ENCODE measurements around the gene TANGO6.

Gene TANGO6

DNA sequence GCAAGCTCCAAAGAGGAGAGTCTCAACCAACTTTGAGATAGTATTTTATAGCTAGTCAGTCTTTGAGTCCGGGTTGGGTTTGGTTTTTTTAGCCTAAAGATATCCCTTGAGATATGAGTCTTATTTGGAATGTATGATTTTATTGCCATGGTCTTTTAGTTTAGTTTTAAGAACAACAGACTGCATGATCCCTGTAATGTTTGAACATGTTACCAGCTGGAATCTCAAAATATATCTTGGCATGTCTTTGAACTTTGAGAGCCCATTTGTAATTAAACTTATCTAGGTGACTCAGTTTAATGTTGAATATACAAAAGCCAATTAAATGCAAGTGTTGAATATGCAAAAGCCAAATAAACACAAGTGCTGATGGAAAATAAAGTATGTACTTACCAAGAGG, 100.6 kb downstream of the TANGO6 start:
- no peak overlapping the region for H3K27ac Mint-ChIP-seq
- H3K27me3 Mint-ChIP-seq (ENCODE audit: low read depth): no peaks in the 10 kb centered on the region
- H3K4me1 Mint-ChIP-seq (ENCODE audit: low read depth): no peaks in the 10 kb centered on the region
- H3K36me3 Mint-ChIP-seq (ENCODE audit: low read depth): peaks cover 29% of the 10 kb centered on the region
- no peak for DNase-seq (ENCODE audit: low spot score)
- no peak overlapping the region for H3K4me3 Mint-ChIP-seq
- H3K9me3 Mint-ChIP-seq: peaks cover 10% of the 10 kb centered on the region

DNA sequence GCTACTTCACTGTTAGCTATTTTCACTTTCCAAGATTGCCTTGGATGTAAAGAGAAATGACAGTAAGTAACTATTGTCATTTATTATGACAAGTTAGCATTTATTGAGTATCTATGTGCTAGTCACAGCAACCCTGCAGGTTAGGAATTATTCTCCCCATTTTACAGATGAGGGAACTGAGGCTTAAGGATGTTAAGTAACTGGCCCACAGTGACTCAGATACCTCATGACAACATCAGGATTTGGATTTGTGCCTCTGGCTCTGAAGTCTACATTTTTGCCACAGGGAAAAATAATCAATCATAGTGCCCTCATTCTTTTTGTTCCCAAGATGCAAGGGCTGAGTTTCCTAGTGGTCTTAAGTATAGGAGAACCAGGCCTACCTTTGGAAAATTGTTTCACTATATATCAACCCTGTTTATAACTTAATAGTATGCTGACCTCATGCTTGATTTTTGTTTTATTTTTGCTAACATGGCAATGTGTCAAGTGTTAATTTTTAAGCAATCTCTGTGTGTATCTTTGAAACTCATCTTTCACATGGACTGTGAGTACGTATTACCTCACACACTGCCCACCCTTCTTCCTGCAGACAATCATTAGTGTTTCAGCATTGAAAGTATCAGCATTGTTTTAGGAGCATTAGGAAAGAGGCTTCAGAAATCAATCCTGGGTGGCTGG, 105.0 kb downstream of the TANGO6 start:
- DNase-seq (ENCODE audit: low spot score): no peak

DNA sequence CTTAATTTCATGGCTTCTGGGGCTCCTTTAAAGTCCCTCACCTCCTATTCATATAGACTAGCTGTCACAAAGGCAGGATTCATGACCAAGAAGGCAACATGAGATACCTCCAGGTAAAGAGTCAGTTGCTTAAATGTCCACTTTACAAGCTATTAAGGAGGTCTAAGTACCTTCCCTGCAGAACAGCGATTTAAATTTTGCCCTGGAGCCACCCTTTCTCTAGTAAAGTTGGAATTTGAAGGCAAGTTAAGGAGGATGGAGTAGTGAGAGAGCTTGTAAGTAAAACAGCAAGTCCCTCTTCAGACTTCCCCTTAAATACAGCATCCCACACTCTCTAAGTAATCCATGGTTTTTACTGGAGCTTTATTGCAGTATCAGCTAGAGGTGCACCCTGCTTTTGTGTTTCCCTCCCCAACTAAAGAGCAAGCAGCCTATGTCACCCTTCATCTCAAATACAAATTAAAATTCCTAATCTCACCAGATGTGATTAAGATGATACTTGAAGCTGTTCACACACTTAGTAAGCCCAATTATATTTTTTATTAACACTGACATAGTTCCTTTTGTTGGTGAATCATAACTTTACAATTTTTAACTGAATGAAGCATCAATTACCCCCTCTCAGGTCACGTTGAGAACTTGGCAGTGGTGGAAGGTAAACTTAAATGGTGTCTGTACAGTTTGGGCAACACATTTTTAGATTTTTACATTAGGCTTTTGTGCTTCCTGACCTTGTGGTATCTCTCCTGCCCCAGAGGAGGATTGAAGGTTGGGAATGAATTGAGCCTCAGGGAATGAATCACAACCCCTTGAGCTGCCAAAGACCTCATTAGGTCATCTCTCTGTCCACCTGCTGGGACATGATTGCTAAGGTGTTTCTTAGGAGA, 108.9 kb downstream of the TANGO6 start:
- Mint-ChIP-seq H3K36me3 (ENCODE audit: low read depth) (no peaks in the 10 kb centered on the region), H3K4me3 (no peak overlapping the region), H3K27me3 (ENCODE audit: low read depth) (no peaks in the 10 kb centered on the region), H3K27ac (no peak overlapping the region), H3K4me1 (ENCODE audit: low read depth) (no peaks in the 10 kb centered on the region), H3K9me3 (no peaks in the 10 kb centered on the region)
- DNase-seq (ENCODE audit: low spot score): no peak

More for the DNA sequence above, 105.0 kb downstream of the TANGO6 start:
- no peaks in the 10 kb centered on the region for H3K4me1 Mint-ChIP-seq (ENCODE audit: low read depth)
- H3K9me3 Mint-ChIP-seq: peaks cover 10% of the 10 kb centered on the region
- H3K27me3 Mint-ChIP-seq (ENCODE audit: low read depth): no peaks in the 10 kb centered on the region
- no peak overlapping the region for H3K27ac Mint-ChIP-seq
- peaks cover 26% of the 10 kb centered on the region for H3K36me3 Mint-ChIP-seq (ENCODE audit: low read depth)
- no peak overlapping the region for H3K4me3 Mint-ChIP-seq

DNA sequence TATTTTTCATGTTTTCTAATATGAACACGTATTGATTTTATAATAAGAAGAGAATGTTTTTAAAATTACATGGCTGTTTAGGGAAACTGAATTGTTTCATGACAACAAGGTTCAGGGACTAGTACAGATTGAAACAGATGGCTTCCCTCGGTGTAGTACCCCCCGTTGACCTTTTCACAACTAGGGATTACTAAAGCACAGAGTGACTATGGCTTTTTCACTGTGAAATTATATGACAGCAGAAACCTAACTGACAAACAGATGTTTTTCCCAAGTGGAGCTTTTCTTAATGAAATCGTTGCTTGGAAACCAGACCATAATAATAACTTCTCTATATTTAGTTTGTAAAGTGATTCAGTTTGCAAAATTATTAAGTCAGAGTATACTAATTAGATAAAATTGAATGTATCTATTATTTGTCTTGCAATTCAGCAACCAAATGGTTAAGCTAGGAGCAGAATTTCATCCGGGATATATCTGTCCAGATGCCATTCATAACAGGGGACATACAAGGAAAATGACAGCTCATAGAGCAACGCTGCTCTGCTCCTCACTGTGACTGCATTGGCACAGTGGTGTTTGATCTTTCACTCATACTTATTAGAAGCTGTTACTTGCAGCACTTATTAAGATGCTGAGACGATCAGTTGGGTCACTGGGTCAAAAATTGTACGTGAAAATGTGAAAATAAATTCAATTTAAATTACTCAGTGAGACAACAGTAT, 111.7 kb downstream of the TANGO6 start:
- H3K4me3 Mint-ChIP-seq: no peak overlapping the region
- H3K9me3 Mint-ChIP-seq: no peaks in the 10 kb centered on the region
- H3K36me3 Mint-ChIP-seq (ENCODE audit: low read depth): no peaks in the 10 kb centered on the region
- no peaks in the 10 kb centered on the region for H3K27me3 Mint-ChIP-seq (ENCODE audit: low read depth)
- no peak overlapping the region for H3K27ac Mint-ChIP-seq
- no peaks in the 10 kb centered on the region for H3K4me1 Mint-ChIP-seq (ENCODE audit: low read depth)
- DNase-seq (ENCODE audit: low spot score): no peak

DNA sequence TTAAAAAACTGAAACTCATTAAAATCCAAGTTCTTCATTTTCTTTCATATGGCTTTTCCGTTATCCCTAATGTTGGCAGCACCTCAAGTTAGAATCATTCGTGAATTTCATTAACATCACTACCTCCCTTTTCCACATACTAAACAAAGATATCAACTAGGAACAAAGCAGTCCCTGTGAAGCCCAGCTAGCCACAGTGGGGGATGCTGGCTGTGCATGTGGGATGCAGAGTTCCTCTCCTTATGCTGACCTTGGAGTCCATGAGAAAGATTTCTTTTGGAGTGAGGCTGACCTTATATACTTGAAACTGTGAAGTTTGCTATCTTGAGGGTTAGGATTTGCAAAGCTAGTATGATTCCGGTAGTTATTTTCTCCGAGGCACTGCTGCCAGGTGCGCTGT, 117.6 kb downstream of the TANGO6 start:
- no peaks in the 10 kb centered on the region for H3K4me1 Mint-ChIP-seq (ENCODE audit: low read depth)
- H3K9me3 Mint-ChIP-seq: no peaks in the 10 kb centered on the region
- H3K27me3 Mint-ChIP-seq (ENCODE audit: low read depth): no peaks in the 10 kb centered on the region
- H3K36me3 Mint-ChIP-seq (ENCODE audit: low read depth): peaks cover 3% of the 10 kb centered on the region
- H3K27ac Mint-ChIP-seq: no peak overlapping the region
- no peak for DNase-seq (ENCODE audit: low spot score)
- no peak overlapping the region for H3K4me3 Mint-ChIP-seq

DNA sequence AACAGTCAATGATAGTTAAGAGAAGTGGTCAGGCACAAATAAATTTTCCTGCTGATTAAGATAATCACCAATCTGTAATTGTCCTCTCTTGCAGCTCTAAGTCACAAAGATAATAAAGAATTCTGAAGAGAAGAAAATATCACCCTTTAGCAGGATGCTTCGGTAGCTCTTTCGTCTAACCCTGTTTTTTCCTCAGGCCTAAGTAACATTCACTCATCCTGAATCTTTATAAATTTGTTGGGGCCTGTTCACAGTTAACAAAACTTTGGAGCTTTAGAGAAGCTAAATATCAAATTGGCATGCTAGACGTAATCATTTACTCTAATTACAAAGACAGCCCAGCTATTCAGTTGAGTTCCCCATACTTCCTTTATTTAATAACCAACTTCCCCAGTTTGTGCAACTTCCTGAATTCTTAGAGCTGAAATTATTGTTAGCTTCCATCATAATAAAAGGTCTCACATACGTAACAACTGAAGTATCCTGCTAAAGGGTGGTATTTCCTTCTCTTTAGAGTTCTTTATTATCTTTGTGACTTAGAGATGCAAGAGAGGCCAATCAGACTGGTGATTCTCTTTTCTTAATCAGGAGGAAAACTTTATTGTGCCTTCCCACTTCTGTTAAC, 118.6 kb downstream of the TANGO6 start:
- H3K9me3 Mint-ChIP-seq: no peaks in the 10 kb centered on the region
- no peaks in the 10 kb centered on the region for H3K4me1 Mint-ChIP-seq (ENCODE audit: low read depth)
- H3K36me3 Mint-ChIP-seq (ENCODE audit: low read depth): peaks cover 3% of the 10 kb centered on the region
- no peak overlapping the region for H3K4me3 Mint-ChIP-seq
- no peaks in the 10 kb centered on the region for H3K27me3 Mint-ChIP-seq (ENCODE audit: low read depth)
- no peak for DNase-seq (ENCODE audit: low spot score)
- no peak overlapping the region for H3K27ac Mint-ChIP-seq

DNA sequence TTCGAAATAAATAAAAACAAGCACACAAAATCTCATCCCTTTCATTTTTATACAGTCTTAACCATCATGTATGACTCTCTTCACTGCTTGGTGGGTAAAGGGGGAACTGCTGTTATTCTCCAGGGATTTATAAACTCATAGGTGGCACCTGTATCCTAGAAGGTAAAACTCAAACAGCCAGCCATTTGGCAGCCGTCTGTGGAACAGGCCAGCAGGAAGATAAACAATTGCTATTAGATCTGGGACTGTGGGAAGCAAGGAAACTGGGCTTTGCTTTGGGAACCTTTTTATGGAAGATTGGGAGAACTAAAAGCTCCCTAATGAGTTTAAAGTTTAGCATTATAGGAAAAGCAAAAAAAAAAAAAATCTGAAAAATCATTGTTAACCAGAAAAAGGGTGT, 126.0 kb downstream of the TANGO6 start:
- Mint-ChIP-seq H3K4me1 (ENCODE audit: low read depth) (peaks cover 2% of the 10 kb centered on the region), H3K4me3 (no peak overlapping the region), H3K27ac (no peak overlapping the region), H3K9me3 (no peaks in the 10 kb centered on the region), H3K36me3 (ENCODE audit: low read depth) (peaks cover 5% of the 10 kb centered on the region), H3K27me3 (ENCODE audit: low read depth) (no peaks in the 10 kb centered on the region)
- no peak for DNase-seq (ENCODE audit: low spot score)

DNA sequence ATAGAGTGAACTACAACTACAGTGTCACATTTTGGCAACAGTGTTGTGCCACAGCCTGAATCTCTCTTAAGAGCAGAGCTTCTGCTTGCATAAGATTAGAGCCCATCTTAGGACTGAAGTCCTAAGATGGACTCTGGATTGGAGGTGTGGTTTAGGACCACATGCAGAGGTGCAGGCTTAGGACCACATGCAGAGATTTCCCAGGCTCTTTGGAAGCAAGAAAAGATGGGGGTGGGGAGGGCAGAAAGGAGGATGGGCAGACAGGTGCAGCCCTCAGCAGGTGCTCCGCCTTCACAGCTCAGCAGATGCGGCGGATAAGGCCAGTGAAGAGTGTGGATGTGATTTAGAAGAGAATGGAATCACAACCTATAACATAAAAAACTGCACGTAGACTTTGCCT, 128.7 kb downstream of the TANGO6 start:
- H3K36me3 Mint-ChIP-seq (ENCODE audit: low read depth): peaks cover 10% of the 10 kb centered on the region
- no peak overlapping the region for H3K4me3 Mint-ChIP-seq
- peaks cover 2% of the 10 kb centered on the region for H3K4me1 Mint-ChIP-seq (ENCODE audit: low read depth)
- H3K27me3 Mint-ChIP-seq (ENCODE audit: low read depth): no peaks in the 10 kb centered on the region
- H3K27ac Mint-ChIP-seq: no peak overlapping the region
- DNase-seq (ENCODE audit: low spot score): no peak
- no peaks in the 10 kb centered on the region for H3K9me3 Mint-ChIP-seq

DNA sequence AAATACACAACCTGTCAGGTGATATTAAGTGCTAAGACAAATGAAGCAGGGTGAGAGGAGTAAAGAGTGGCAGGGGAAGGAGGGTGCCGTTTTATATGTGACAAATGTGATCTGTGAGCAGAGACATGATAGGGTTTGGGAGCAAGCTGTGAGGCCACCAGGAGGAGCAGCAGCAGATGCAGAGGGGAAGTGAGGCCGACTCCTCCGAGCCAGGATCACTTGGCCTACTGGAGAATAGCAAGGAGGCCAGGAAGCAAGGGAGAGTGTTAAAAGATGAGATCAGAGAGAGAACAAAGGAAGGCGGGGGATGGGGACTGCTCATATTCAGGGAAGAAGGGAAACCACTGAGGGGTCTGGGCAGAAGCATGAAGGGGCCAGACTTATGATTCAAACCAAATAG, 129.4 kb downstream of the TANGO6 start:
- Mint-ChIP-seq H3K27me3 (ENCODE audit: low read depth) (no peaks in the 10 kb centered on the region), H3K36me3 (ENCODE audit: low read depth) (peaks cover 10% of the 10 kb centered on the region)

DNA sequence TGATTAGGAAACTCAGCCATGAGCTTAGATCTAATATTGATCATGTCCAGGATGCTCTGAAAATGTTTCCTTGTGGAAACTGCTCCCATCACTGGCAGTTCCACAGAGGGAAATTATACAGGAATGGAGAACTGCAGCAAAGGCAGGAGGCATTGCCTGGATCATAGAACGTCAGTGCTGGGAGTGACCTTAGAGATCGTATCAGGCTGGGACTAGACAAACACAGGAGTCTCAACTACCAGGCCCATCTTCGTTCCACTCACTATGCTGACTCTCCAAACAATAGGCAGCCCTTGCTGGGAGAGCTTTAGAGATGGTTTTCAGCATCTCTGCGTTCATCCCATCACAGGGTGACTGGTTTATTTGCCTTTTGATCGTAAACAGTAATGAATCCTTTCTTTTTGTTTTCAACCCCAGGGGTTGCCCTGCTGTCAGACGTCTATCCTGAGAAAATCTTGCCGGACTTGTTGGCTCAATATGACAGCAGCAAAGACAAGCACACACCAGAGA, 130.3 kb downstream of the TANGO6 start:
- Mint-ChIP-seq H3K4me1 (ENCODE audit: low read depth) (peaks cover 2% of the 10 kb centered on the region), H3K36me3 (ENCODE audit: low read depth) (peaks cover 10% of the 10 kb centered on the region), H3K27me3 (ENCODE audit: low read depth) (no peaks in the 10 kb centered on the region), H3K27ac (no peak overlapping the region), H3K9me3 (no peaks in the 10 kb centered on the region), H3K4me3 (no peak overlapping the region)
- no peak for DNase-seq (ENCODE audit: low spot score)

More for the DNA sequence above, 129.4 kb downstream of the TANGO6 start:
- no peak overlapping the region for H3K4me3 Mint-ChIP-seq
- H3K27ac Mint-ChIP-seq: no peak overlapping the region
- H3K9me3 Mint-ChIP-seq: no peaks in the 10 kb centered on the region
- peaks cover 2% of the 10 kb centered on the region for H3K4me1 Mint-ChIP-seq (ENCODE audit: low read depth)
- DNase-seq (ENCODE audit: low spot score): no peak

DNA sequence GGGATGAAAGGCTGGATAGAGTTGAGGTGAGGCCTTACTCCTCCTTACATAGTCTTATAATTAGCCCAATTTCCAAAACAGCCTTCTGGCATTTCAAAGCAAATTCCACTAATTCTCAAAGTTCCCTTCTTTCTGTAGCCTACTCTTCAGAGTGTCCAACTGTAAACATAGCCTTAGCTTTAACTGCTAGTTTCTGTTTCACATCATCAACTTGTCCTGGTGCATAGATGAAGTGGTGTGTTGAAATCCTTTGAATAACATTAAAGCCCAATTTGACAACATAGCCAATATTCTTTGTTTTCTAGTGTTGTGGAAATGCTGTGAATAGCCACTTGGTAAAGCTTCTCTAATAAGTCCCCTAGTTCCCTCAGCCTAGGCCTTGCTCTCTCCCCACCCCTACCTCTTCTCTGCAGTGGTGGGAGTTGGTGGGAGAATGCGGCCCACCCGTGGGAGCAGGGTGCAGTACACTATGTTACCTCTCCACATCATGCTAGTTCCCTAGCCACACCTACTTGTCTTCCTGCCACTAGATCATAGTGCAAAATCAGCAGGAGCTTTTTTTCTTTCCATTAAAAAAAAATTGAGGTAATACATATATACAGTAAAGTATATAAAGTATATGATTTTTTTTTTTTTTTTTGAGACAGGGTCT, 135.1 kb downstream of the TANGO6 start:
- no peak for DNase-seq (ENCODE audit: low spot score)
- no peaks in the 10 kb centered on the region for H3K4me1 Mint-ChIP-seq (ENCODE audit: low read depth)
- H3K4me3 Mint-ChIP-seq: no peak overlapping the region
- H3K36me3 Mint-ChIP-seq (ENCODE audit: low read depth): peaks cover 10% of the 10 kb centered on the region
- H3K27me3 Mint-ChIP-seq (ENCODE audit: low read depth): no peaks in the 10 kb centered on the region
- H3K9me3 Mint-ChIP-seq: no peaks in the 10 kb centered on the region
- no peak overlapping the region for H3K27ac Mint-ChIP-seq

DNA sequence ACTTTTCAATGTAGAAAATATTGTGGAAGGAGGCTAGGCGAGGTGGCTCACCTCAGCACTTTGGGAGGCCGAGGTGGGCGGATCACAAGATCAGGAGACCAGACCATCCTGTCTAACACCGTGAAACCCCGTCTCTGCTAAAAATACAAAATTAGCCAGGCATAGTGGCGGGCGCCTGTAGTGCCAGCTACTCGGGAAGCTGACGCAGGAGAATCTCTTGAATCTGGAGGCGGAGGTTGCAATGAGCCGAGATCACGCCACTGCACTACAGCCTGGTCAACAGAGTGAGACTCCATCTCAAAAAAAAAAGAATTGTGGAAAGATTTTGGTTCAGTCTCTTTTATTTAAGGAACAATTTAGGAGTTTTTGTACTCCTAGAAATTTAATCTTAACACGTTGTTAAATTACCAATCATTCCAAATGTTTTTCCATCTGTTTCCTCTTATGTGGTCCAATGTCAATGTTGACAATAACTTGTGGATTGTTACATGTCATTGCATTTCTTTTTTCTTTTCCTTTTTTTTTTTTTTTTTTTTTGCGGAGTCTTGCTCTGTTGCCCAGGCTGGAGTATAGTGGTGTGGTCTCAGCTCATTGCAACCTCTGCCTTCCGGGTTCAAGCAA, 137.5 kb downstream of the TANGO6 start:
- DNase-seq (ENCODE audit: low spot score): no peak
- Mint-ChIP-seq H3K9me3 (no peaks in the 10 kb centered on the region), H3K4me3 (no peak overlapping the region), H3K27me3 (ENCODE audit: low read depth) (no peaks in the 10 kb centered on the region), H3K4me1 (ENCODE audit: low read depth) (no peaks in the 10 kb centered on the region), H3K27ac (no peak overlapping the region), H3K36me3 (ENCODE audit: low read depth) (peaks cover 3% of the 10 kb centered on the region)

DNA sequence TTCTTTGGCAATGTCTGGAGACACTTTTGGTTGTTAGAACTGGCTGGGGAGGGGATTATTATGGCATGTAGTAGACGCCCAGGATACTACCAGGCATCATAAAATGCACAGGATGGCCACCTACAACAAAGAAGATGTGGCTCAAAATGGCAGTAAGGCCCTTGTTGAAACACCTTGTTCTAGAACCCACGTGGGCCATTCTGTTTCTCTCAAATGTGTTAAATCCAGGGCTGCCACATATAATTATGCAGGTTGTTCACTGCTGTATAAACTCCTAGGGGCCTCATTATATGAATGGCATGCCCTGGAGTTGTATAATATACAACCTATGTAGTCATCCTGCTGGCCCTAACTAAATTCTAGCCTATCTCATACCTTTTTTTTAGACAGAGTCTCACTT, 138.6 kb downstream of the TANGO6 start:
- Mint-ChIP-seq H3K9me3 (no peaks in the 10 kb centered on the region), H3K4me3 (no peak overlapping the region), H3K4me1 (ENCODE audit: low read depth) (no peaks in the 10 kb centered on the region), H3K27ac (no peak overlapping the region), H3K36me3 (ENCODE audit: low read depth) (no peaks in the 10 kb centered on the region), H3K27me3 (ENCODE audit: low read depth) (no peaks in the 10 kb centered on the region)
- no peak for DNase-seq (ENCODE audit: low spot score)

All from T-helper 2 cell treated with Interferon-gamma antibody and Interleukin-4, amounts not matched to agents 5 μg/mL and 100 μg/mL, for 36 hours (primary cell).